DND-41 (cell line): ENCODE measurements around the gene CCSAP.

Experiments
- ATAC-seq: fragments of 200-7000 bp; cut with Tn5 transposase; 3 replicates; pipeline ENCODE4 v1.9.1; 2021; ENCODE audit warnings: low read depth; ENCODE audit not compliant: insufficient read depth
- DNase-seq: peaks from one replicate; pipeline ENCODE4 v3.0.0-alpha.2; 2020
- H2AFZ ChIP-seq: 2 replicates; pipeline ENCODE4 v1.6.0; 2012; ENCODE audit warnings: low read depth, low read length
- H3K27ac ChIP-seq: 2 replicates; pipeline ENCODE4 v1.5.1; 2012; ENCODE audit warnings: low read length, inconsistent platforms
- H3K27me3 ChIP-seq: fragments of 200-600 bp; sonication (generic); 2 replicates; pipeline ENCODE4 v1.6.0; 2012; ENCODE audit warnings: low read length, mild to moderate bottlenecking, inconsistent platforms; ENCODE audit not compliant: insufficient read depth, poor library complexity
- H3K36me3 ChIP-seq: 2 replicates; pipeline ENCODE4 v1.5.1; 2012; ENCODE audit warnings: low read length, inconsistent platforms; ENCODE audit not compliant: insufficient read depth
- H3K4me1 ChIP-seq: 2 replicates; pipeline ENCODE4 v1.5.1; 2012; ENCODE audit warnings: mild to moderate bottlenecking, low read length; ENCODE audit not compliant: insufficient read depth
- H3K4me2 ChIP-seq: 2 replicates; pipeline ENCODE4 v1.6.0; 2012; ENCODE audit warnings: mild to moderate bottlenecking, moderate library complexity, low read length, inconsistent platforms; ENCODE audit not compliant: insufficient read depth
- H3K4me3 ChIP-seq, 2 experiments: fragments of 200-600 bp in 1 of 2; shearing (Covaris generic) in 1 of 2; 2 replicates each; pipeline ENCODE4 v1.5.1; 2012 to 2016; ENCODE audit warnings: inconsistent platforms in 2 of 2, low read length in 2 of 2, mild to moderate bottlenecking in 2 of 2, low read depth in 1 of 2, moderate library complexity in 1 of 2
- H3K79me2 ChIP-seq: 2 replicates; pipeline ENCODE4 v1.6.0; 2012; ENCODE audit warnings: low read length, inconsistent platforms; ENCODE audit not compliant: insufficient read depth
- H3K9ac ChIP-seq: 2 replicates; pipeline ENCODE4 v1.6.0; 2012; ENCODE audit warnings: low read depth, mild to moderate bottlenecking, inconsistent platforms, low read length, moderate library complexity
- H3K9me3 ChIP-seq: 2 replicates; pipeline ENCODE4 v1.5.1; 2012; ENCODE audit warnings: low read length, moderate library complexity, mild to moderate bottlenecking, inconsistent platforms; ENCODE audit not compliant: insufficient read depth, severe bottlenecking
- H4K20me1 ChIP-seq: 2 replicates; pipeline ENCODE4 v1.6.0; 2012; ENCODE audit warnings: low read length; ENCODE audit not compliant: insufficient read depth
- CTCF ChIP-seq: IDR thresholded peaks from 2 replicates; pipeline ENCODE4 v1.5.1; 2012; ENCODE audit warnings: borderline replicate concordance, low read length, moderate library complexity, mild to moderate bottlenecking; ENCODE audit not compliant: poor library complexity, severe bottlenecking; ENCODE audit errors: extremely low read depth
- EZH2 ChIP-seq: IDR thresholded peaks from 3 replicates; pipeline ENCODE4 v1.6.1; 2012; ENCODE audit warnings: borderline replicate concordance, low read depth, mild to moderate bottlenecking, moderate library complexity, low read length, inconsistent platforms; ENCODE audit not compliant: severe bottlenecking

CCSAP gene

GRCh38 chr1:229355661-229356060 lies 12.8 kb upstream of the CCSAP start:
- peaks cover 3% of the 10 kb centered on the region for H3K9me3 ChIP-seq
- no peaks in the 10 kb centered on the region for H3K4me1 ChIP-seq
- H3K27me3 ChIP-seq: peaks cover 11% of the 10 kb centered on the region
- DNase-seq: no peak
- no peak overlapping the region for H2AFZ ChIP-seq
- H3K27ac ChIP-seq: no peak overlapping the region
- no peak for ATAC-seq
- H3K79me2 ChIP-seq: no peaks in the 10 kb centered on the region
- no peak for TF ChIP-seq EZH2
- TF ChIP-seq CTCF: no peak
- no peak overlapping the region for H3K9ac ChIP-seq
- no peak overlapping the region for H3K4me2 ChIP-seq
- no peaks in the 10 kb centered on the region for H3K36me3 ChIP-seq
- no peak overlapping the region for H3K4me3 ChIP-seq
- H4K20me1 ChIP-seq: no peaks in the 10 kb centered on the region

GRCh38 chr1:229354226-229354625 lies 11.4 kb upstream of the CCSAP start:
- Histone ChIP-seq H3K9me3 (peaks cover 3% of the 10 kb centered on the region), H3K4me2 (no peak overlapping the region), H2AFZ (no peak overlapping the region), H3K9ac (no peak overlapping the region), H3K79me2 (no peaks in the 10 kb centered on the region), H3K4me3 (no peak overlapping the region), H3K27ac (no peak overlapping the region), H4K20me1 (no peaks in the 10 kb centered on the region), H3K27me3 (peaks cover 7% of the 10 kb centered on the region), H3K36me3 (no peaks in the 10 kb centered on the region), H3K4me1 (no peaks in the 10 kb centered on the region)
- ATAC-seq (no peak), DNase-seq (no peak)
- TF ChIP-seq CTCF (no peak), EZH2 (no peak)

- H3K4me1 ChIP-seq: no peaks in the 10 kb centered on the region
- no peaks in the 10 kb centered on the region for H3K79me2 ChIP-seq
- DNase-seq (no peak), ATAC-seq (no peak)
- H3K27me3 ChIP-seq: peaks cover 5% of the 10 kb centered on the region
- H3K9ac ChIP-seq: no peak overlapping the region
- H2AFZ ChIP-seq: no peak overlapping the region
- peaks cover 3% of the 10 kb centered on the region for H3K9me3 ChIP-seq
- TF ChIP-seq EZH2 (no peak), CTCF (no peak)
- H3K4me3 ChIP-seq: no peak overlapping the region
- no peak overlapping the region for H3K4me2 ChIP-seq
- H3K36me3 ChIP-seq: no peaks in the 10 kb centered on the region
- H4K20me1 ChIP-seq: no peaks in the 10 kb centered on the region
- H3K27ac ChIP-seq: no peak overlapping the region
These were observed 10.1 kb upstream of the CCSAP start for GRCh38 chr1:229352975-229353374.
